Prostate gland (tissue), 2 donors: Measurements from ENCODE around the gene GSTM3. TPM values are rescaled to one million over a fixed set of nuclear protein-coding genes. Genes with fewer than 3 reads are reported as not detected.

Experiments
- DNase-seq: peaks from one replicate; pipeline ENCODE4 v3.0.0-alpha.2; 2019; ENCODE audit warnings: low spot score
- H3K27ac ChIP-seq, 2 donors: fragments of 200-600 bp; sonication (generic); 2 replicates each; pipeline ENCODE4 v1.5.1; 2017 to 2019
- H3K27me3 ChIP-seq: fragments of 200-600 bp; sonication (generic); replicated peaks from 2 replicates; pipeline ENCODE4 v1.5.1; 2019; ENCODE audit not compliant: insufficient read depth
- H3K36me3 ChIP-seq, 2 donors: fragments of 200-600 bp; sonication (generic); 1 replicate in 1 of 2; 2 replicates in 1 of 2; pipeline versions ENCODE4 v1.5.1 to v1.8.1; 2017 to 2019
- H3K4me1 ChIP-seq: fragments of 200-600 bp; sonication (generic); replicated peaks from 2 replicates; pipeline ENCODE4 v1.5.1; 2019
- H3K4me3 ChIP-seq, 2 donors: fragments of 200-600 bp; sonication (generic); 2 replicates each; pipeline ENCODE4 v1.5.1; 2017 to 2019
- H3K9me3 ChIP-seq: fragments of 200-600 bp; sonication (generic); 2 replicates; pipeline ENCODE4 v1.5.1; 2017
- CTCF ChIP-seq, 4 experiments: fragments of 200-600 bp in 2 of 4; fragments of 450-650 bp in 2 of 4; sonication (generic) in 2 of 4; IDR thresholded peaks; 1 replicate in 3 of 4; 2 replicates in 1 of 4; pipeline ENCODE4 v1.5.1; 2016 to 2019; ENCODE audit warnings: antibody characterized with exemption in 4 of 4, mild to moderate bottlenecking in 2 of 4, moderate library complexity in 2 of 4
- POLR2A ChIP-seq: fragments of 450-650 bp; IDR thresholded peaks from one replicate; pipeline ENCODE4 v1.6.1; 2016; ENCODE audit warnings: antibody characterized with exemption, mild to moderate bottlenecking
- POLR2AphosphoS5 ChIP-seq: sonication (generic); formaldehyde crosslinking; IDR thresholded peaks from one replicate; pipeline ENCODE4 v1.6.1; 2017; ENCODE audit warnings: antibody characterized with exemption
- WGBS: methylation state at CpG from one replicate; pipeline ENCODE4 v1.1.5; 2018; 5-methylcytosine and 5-hydroxymethylcytosine counted together
- intact Hi-C: fragments of 100-400 bp; cut with DNase I; formaldehyde crosslinking; loops from one replicate; pipeline ENCODE4 v1.14.2; 2022
- total RNA-seq, 2 donors: library from RNA; depleted of rRNA; stranded (reverse); fragments of >200 nt; gene quantifications; one replicate each; pipeline ENCODE4 v1.1.0, GENCODE V29; 2016

Gene GSTM3
- total RNA-seq, 2 donors from 2014 or later, result 103 to 383 TPM

GRCh38 chr1:109728870-109729269, 12.0 kb downstream of the GSTM3 start:
- DNase-seq, result no peak
- no peak overlapping the region for H3K27ac ChIP-seq
- no peaks in the 10 kb centered on the region for H3K4me1 ChIP-seq
- H3K27me3 ChIP-seq, result no peaks in the 10 kb centered on the region
- WGBS, result 90% methylated on average over 7 of the region's 7 CpGs
- H3K4me3 ChIP-seq, result no peak overlapping the region
- no peaks in the 10 kb centered on the region for H3K36me3 ChIP-seq
- no peaks in the 10 kb centered on the region for H3K9me3 ChIP-seq
- TF ChIP-seq POLR2A (no peak), CTCF (IDR thresholded peaks at IDR 0.05) (no peak), POLR2AphosphoS5 (no peak)
- intact Hi-C loops, result no loop called here

GRCh38 chr1:109726728-109727373, 14.0 kb downstream of the GSTM3 start:
- no peaks in the 10 kb centered on the region for H3K4me1 ChIP-seq
- TF ChIP-seq POLR2AphosphoS5 (no peak), POLR2A (no peak), CTCF (IDR thresholded peaks at IDR 0.05) (no peak)
- H3K9me3 ChIP-seq, result no peaks in the 10 kb centered on the region
- whole genome bisulfite sequencing, result 87% methylated on average over 12 of the region's 12 CpGs
- no peak overlapping the region for H3K4me3 ChIP-seq
- intact Hi-C loops, result no loop called here
- no peaks in the 10 kb centered on the region for H3K36me3 ChIP-seq
- DNase-seq, result no peak
- no peak overlapping the region for H3K27ac ChIP-seq
- H3K27me3 ChIP-seq, result no peaks in the 10 kb centered on the region

GRCh38 chr1:109726007-109726406, 14.8 kb downstream of the GSTM3 start:
- no peak overlapping the region for H3K27ac ChIP-seq
- no peak for DNase-seq
- intact Hi-C loops, result no loop called here
- H3K4me1 ChIP-seq, result no peaks in the 10 kb centered on the region
- H3K4me3 ChIP-seq, result no peak overlapping the region
- no peaks in the 10 kb centered on the region for H3K36me3 ChIP-seq
- 65% methylated on average over 1 of the region's 1 CpG for WGBS
- TF ChIP-seq CTCF (IDR thresholded peaks at IDR 0.05) (no peak), POLR2A (no peak), POLR2AphosphoS5 (no peak)
- no peaks in the 10 kb centered on the region for H3K9me3 ChIP-seq
- H3K27me3 ChIP-seq, result no peaks in the 10 kb centered on the region

GRCh38 chr1:109725510-109725909, 15.3 kb downstream of the GSTM3 start:
- H3K4me1 ChIP-seq, result no peaks in the 10 kb centered on the region
- H3K9me3 ChIP-seq, result no peaks in the 10 kb centered on the region
- no peak overlapping the region for H3K27ac ChIP-seq
- intact Hi-C loops, result no loop called here
- DNase-seq, result no peak
- H3K4me3 ChIP-seq, result no peak overlapping the region
- no peaks in the 10 kb centered on the region for H3K27me3 ChIP-seq
- no peak for TF ChIP-seq POLR2A
- no peak for TF ChIP-seq CTCF (IDR thresholded peaks at IDR 0.05)
- TF ChIP-seq POLR2AphosphoS5, result no peak
- no peaks in the 10 kb centered on the region for H3K36me3 ChIP-seq
- WGBS, result 57% methylated on average over 4 of the region's 4 CpGs

- intact Hi-C loops, result no loop called here
Observed at GRCh38 chr1:109724933-109725332, 15.9 kb downstream of the GSTM3 start.

More at GRCh38 chr1:109724933-109725332, 15.9 kb downstream of the GSTM3 start:
- no peaks in the 10 kb centered on the region for H3K4me1 ChIP-seq
- WGBS, result 90% methylated on average over 5 of the region's 5 CpGs
- TF ChIP-seq POLR2A, result no peak
- no peak for TF ChIP-seq POLR2AphosphoS5
- no peak for TF ChIP-seq CTCF (IDR thresholded peaks at IDR 0.05)
- DNase-seq, result no peak
- H3K27ac ChIP-seq, result peak overlapping the region in 1 of 2 donors; percentile 29
- H3K4me3 ChIP-seq, result no peak overlapping the region
- no peaks in the 10 kb centered on the region for H3K27me3 ChIP-seq
- no peaks in the 10 kb centered on the region for H3K9me3 ChIP-seq
- H3K36me3 ChIP-seq, result no peaks in the 10 kb centered on the region
